ENCODE data around the gene ZNF583.

The ZNF583 gene

GRCh38 chr19:56441206-56441792, 37.2 kb downstream of the ZNF583 start:
- in situ Hi-C loops (cut with MboI; ENCODE audit: low sequenced_read_pairs), result no loop called here

GRCh38 chr19:56474308-56474707, 70.2 kb downstream of the ZNF583 start:
- in situ Hi-C loops (cut with MboI; ENCODE audit: low sequenced_read_pairs), result no loop called here

- in situ Hi-C loops (cut with MboI; ENCODE audit: low sequenced_read_pairs), result no loop called here
These were observed 72.0 kb downstream of the ZNF583 start for GRCh38 chr19:56476093-56476492.

All from hTERT RPE-1 (cell line).